GM19099 (cell line): ENCODE measurements around the gene XDH.

Source experiments
- POLR2A ChIP-seq: IDR thresholded peaks from 3 replicates; pipeline ENCODE4 v1.6.1; 2011; ENCODE audit warnings: low read depth; ENCODE audit not compliant: insufficient read length; ENCODE audit errors: extremely low read depth

The XDH gene

DNA sequence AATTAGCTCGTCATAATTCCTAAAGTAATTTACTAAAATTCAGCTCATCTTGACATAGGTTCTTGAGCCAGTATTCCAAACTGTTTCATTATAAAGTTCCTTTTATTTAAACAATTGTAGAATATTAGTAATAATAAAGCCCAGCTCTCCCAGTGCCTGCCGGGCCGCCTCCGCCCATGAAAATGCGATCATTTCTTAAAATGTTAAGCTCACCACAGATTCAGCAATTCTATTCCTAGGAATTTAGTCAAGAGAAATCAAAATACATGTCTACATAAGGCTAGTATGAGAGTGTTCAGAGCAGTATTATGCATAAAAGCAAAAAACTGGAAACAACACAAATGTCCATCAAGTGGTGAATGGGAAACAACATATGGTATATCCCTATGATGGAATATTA, 52.0 kb downstream of the XDH start:
- no peak for TF ChIP-seq POLR2A

DNA sequence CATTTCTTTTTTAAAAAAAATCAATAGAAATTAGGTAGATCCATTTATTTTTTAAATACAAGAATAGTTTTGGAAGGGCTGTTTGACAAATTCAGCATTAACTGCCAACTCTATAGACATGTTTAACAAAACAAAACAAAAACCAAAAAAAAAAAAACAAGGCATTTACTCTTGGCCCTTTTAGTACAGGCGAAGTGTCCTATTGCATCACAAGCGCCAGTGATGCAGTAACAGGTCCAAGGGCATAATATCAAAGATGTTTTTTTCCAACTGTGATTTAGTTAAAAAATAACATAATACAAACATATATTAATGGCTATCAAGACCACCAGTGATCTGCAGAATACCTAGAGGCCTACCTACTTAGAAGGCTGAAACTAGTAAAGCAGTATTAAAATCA, 55.3 kb downstream of the XDH start:
- TF ChIP-seq POLR2A = no peak

DNA sequence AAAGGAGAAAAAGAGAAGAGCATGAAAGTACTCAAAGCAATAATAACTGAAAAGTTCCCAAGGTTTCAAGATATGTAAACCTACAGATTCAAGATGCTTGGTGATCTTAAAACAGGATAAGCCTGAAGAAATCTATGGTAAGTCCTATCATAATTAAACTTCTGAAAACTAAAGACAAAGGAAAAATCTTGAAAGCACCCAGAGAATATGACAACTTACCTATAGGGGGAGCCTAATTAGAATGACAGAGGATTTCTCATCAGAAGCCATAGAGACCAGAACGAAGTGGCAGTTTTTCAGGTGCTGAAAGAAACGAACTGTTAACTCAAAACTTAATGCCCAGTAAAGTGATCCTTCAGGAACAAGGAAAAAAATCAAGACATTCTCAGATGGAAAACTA, 59.7 kb downstream of the XDH start:
- TF ChIP-seq POLR2A = no peak

DNA sequence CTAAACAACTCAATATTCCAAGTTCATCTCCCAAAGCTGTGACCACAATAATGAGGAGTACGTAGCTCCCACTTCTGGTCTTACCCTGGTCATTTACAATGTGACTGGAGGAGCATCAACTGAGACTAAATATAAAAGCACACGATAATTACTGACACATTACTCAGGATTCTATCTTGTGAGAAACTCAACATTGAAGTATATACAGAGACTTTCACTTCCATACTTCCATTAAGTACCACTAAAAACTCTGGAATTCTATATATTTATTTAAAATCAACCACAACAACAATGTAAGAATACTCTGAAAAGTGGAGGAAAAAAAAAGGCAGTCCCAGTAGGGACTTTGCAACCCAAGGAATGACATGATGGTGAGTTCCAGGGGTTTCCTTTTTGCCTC, 61.4 kb downstream of the XDH start:
- TF ChIP-seq POLR2A = no peak

DNA sequence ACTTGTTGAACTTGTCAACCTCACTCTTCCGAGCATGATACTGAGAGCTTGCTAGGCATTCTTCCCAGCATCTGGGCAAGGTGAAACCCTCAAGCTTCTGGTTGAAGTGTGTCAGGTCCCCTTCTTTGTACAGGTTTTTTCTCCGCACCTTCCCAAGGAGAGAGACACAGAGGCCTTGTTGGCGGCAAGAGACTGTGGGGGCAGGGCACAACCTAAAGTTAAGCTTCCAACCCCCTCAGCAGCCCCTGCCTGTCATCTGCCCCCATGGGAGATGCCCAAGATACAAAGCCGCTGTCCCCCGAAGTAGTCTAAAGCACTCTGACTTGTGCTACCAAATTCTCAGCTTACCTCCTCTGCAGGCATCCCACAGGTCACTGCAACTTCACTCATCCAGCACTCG, 64.9 kb downstream of the XDH start:
- TF ChIP-seq POLR2A = no peak

DNA sequence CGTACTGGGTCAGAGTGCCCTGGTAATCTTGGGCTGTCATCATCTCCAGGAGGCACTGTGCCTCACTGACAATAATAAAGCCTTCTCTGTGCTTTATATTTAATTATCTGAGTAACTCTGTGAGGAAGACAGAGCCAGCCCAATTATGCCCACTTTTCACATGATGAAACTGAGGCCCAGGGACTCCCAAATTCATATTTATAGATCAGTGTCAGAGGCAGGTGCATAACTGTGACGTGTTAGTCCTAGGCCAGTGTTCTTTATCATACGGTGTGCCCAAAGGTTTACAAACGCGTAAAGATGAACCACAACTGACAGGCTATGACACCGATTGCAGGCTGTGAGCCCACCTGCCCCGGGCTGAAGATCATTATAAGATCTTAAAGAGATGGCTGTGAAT, 65.4 kb downstream of the XDH start:
- TF ChIP-seq POLR2A = no peak

DNA sequence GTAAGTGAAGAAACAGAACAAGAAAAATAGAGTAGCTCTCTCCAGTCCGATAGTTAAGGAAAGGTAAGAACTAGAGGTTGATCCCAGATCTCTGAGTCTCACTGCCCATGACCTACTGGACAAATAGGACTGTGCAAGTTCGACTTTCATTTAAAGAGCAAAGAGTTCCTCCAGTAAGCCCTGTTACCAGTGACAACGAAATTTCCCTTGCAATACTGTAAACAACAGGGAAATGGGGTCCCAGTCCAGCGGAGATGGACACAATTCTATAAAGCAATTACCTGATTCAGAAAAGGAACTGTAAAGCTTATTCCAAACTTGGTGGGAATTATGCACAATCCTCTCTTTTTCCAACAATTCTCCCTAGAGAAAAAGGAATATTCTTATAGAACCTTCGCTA, 65.9 kb downstream of the XDH start:
- no peak for TF ChIP-seq POLR2A

DNA sequence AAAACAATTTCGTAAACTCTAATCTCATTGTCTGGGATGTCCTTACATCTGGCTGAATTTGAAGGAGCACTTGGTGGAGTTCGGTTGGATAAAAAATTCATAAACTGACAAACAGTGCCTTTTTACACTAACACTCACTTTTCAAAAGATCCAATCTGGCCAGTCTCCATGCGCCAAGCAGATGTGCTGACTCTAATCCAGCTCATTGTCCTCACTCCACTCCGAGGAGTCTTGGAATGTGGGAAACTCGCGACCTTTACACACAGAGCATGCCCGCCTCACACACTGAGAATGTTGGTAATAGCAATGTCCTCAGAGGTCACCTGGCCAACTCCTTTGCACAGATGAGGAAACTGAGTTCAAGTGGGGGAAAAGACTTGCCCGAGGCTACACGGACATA, 66.8 kb downstream of the XDH start:
- no peak for TF ChIP-seq POLR2A

DNA sequence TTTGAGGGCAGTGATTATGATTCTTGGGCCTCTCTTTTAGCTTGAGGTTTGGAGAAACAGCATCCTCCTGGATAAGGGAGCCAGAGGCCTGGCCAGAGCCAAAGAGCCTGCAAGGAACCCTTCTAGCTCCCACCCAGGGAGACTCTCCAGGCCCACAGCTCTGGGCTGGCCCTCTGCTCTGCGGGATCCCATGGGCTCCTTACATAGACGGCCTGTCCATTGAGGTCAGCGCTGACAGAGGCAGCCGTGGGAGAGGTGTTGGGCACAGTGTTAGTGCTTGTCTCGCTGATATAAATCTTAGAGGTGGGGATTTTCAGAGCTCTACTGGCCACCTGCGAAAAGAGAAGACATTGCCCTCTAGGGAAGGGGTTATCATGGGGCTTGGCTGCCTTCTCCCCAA, 67.2 kb downstream of the XDH start:
- no peak for TF ChIP-seq POLR2A

DNA sequence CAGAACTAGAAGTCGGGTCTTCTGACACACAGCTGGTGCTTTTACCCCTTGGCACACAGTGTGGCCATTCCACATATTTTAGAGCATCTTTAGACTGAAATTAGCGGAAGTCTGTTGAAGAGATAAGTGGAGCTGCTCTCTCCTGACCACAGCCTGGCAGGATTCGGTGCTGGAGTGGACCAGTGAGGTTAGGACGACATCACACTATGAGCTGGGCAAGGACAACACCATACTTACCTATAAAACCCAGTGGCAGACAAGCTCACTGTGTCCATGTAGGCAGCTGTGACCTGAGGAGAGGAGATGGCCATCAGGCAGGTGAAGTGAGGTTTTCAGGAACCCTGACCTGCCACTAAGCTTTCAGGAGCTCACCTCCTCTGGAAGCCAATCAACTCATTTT, 70.1 kb downstream of the XDH start:
- no peak for TF ChIP-seq POLR2A

DNA sequence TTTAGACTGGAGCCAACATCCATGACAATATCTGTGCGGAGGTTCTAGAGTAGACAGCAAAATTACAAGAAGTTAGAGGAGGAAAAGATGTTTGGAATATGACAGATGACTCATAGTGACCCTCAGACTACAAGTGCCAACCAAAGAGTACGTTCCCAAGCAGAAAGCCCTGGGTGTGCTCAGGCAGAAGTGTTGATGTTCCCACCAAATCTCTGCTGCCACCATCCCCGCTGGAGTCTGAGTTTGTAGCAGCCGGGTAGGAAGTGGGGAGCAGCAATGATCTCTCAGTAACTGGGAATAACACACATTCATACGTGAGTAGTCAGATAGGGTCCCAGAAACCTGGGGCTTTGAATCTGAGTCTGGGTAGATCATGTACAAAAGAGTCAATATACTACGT, 73.2 kb downstream of the XDH start:
- TF ChIP-seq POLR2A = no peak

DNA sequence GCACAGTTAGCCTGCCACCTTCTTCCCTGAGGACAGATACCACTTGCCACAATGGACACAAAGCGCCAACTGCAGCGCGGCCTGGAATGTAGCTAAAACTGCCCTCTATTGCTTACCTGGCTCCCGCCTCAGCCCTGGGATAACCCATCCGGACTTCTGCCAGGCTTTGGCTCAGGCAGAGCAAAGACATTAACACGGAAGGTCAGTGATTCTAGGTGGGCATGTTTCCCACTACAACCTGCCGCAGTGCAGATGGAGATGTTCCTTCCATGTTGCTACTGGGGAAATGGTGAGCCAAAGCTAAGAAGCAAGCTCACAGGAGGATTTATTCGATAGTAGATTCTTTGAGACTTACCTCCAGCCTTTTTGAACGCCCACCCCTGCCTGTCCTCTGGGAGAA, 74.8 kb downstream of the XDH start:
- no peak for TF ChIP-seq POLR2A

DNA sequence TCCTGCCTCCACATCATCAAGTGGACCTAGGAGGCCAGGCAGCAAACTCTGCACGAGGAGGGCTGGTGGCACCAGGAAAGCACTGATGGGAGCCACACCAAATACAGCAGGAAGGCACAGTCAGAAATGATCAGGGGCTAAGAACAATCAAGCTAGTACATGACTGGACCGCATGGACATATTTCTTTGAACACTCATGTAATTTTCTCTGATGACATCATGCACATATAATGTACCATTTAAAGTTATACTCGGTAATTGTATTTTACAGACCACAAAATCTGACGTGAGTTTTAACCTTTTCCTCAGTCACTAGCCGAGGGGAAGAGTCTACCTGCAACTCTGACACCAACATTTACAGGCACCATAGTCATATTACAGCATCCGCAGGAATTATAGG, 76.7 kb downstream of the XDH start:
- no peak for TF ChIP-seq POLR2A

DNA sequence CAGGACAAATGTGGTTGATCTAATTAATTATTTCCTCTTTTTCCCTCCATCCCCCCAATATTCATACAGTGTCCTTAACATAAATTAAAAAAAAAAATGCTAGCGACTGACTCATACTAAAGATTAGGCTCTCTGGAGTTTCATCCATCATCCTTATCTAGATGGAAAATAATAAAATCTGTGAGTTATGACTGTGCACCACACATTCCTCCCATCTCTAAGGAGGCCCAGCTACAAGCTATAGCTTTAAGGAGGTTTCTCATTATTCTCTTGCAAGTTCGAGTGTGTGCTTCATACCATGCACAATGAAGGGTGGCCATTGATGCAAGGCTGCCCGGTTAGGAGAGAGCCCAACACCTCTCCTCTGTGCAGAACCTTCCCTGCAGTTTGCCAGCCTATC, 77.3 kb downstream of the XDH start:
- no peak for TF ChIP-seq POLR2A

DNA sequence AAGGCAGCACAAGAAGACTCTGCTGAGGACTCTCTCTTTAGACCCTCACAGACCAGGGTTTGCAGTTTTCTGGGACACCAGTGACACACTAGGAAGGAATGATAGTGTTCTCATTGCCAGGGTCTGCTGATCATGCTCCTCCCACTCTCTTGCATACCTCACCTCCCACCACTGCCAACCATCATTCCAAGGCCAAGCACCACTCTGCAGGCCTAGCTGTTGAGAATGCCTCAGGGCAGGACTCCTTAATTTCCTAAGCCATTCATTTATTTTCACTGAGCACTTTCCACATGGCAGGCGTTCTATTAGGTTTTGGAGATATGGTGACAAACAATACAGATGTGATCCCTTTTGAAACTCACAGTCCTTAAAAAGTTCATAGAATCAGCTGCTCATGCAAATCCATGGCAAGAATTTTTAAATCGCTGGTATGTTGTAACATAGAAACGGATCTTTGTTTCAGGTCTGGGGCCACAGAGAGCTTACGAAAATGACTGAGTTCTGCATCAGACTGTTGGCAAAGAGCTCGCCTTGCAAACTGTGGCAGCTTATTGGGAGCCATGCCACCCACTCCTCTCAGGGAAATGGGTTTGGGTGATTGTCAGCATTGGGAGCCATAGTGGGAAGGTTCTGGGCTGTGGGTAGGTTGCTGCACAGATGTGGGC, 78.5 kb downstream of the XDH start:
- no peak for TF ChIP-seq POLR2A

DNA sequence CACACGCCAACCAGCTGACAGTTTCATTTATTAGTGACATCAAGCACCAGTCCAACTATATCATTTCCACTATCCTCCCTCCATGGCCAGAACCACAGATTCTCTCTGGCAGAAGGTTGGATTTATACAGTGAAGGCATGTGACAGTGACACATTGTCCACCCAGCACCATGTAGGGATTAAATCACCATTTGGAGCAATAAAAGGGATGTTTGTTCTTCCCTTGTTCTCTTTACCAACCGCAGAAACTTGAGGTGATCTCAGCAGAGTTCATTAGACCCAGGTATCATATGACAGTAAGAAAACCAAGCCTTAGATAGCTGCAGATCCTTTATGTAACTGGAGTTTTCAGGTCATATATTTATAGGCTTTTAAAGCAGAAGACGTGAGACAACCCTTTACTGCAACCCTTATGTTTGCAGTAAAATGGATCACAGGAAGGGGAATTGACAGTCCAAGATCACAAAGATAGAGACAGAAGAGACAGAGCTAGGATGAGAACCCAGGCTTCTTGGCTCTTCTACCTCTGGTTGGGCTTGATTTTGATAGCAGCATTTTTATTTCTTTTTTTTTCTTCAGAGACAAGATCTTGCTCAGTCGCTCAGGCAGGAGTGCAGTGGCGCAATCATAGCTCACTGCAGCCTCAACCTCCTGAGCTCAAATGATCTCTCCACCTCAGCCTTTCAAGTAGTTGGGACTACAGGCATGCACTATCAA, 80.1 kb downstream of the XDH start:
- no peak for TF ChIP-seq POLR2A

DNA sequence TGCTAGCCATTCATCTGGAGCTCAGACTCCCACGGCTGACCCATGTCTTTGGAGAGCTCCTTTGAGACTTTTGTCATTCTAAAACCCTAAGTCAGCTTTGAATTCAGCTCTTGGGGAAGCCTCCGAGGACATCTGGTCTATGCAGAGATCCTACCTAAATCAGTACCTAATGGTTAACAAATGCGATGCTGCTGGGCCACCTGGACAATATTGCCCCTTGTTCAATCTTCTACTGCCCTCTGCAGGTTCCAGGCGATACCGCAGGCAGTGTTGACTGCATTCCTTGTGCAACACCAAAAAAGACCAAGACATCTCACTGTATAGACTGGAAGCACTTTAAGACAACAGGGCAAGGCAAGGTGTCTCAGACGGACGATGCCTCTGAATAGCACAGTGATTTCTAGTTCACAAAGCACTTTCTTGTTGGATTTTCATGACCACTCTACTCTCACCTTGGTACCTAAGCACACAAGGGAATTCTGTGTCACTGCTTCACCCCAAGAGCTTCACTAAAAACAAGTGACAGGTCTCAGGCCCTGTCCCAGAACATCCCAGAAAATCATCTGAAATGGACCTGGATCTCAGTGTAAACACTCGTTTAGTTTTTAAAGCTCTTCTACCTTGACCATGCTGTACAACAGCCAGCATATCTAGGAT, 80.9 kb downstream of the XDH start:
- TF ChIP-seq POLR2A = no peak

DNA sequence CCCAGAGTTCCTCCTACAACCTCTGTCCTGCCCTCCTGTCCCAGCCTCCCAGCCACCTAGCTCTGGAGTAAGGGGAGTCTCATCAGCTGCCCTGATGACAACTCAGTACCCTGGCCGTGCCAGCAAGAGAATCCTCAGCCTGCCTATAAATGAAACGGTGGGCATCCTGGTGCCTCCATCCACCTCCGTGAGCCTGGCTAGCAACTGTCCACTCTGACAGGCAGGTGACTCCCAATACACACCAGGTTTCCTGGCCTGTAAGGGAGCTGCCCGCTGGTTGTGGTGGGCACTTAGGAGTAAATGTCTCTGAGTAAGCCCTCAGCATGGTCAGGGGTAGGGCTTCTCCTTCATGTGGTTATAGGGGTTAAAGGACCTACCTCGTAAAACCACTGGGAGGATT, 81.5 kb downstream of the XDH start:
- no peak for TF ChIP-seq POLR2A
